Neural cell (in vitro differentiated cells): ENCODE data around the gene SVBP.

ENCODE experiments used
- POLR2AphosphoS5 ChIP-seq: IDR thresholded peaks from 2 replicates; pipeline ENCODE4 v1.6.1; 2012
- REST ChIP-seq: IDR thresholded peaks from 2 replicates; pipeline ENCODE4 v1.6.1; 2012; ENCODE audit warnings: borderline replicate concordance

- TF ChIP-seq POLR2AphosphoS5 (no peak), REST (no peak)
Observed at GRCh38 chr1:42797979-42798378, 19.2 kb downstream of the SVBP start.
